Measurements from ENCODE around the gene RBM3.

- TF ChIP-seq RAD21 (IDR thresholded peaks at IDR 0.05; ENCODE audit: low read length), result no peak
- TF ChIP-seq, protein P1, sequence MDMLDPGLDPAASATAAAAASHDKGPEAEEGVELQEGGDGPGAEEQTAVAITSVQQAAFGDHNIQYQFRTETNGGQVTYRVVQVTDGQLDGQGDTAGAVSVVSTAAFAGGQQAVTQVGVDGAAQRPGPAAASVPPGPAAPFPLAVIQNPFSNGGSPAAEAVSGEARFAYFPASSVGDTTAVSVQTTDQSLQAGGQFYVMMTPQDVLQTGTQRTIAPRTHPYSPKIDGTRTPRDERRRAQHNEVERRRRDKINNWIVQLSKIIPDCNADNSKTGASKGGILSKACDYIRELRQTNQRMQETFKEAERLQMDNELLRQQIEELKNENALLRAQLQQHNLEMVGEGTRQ (IDR thresholded peaks at IDR 0.05; ENCODE audit: low read depth, low read length), result no peak
- TF ChIP-seq, protein P2, sequence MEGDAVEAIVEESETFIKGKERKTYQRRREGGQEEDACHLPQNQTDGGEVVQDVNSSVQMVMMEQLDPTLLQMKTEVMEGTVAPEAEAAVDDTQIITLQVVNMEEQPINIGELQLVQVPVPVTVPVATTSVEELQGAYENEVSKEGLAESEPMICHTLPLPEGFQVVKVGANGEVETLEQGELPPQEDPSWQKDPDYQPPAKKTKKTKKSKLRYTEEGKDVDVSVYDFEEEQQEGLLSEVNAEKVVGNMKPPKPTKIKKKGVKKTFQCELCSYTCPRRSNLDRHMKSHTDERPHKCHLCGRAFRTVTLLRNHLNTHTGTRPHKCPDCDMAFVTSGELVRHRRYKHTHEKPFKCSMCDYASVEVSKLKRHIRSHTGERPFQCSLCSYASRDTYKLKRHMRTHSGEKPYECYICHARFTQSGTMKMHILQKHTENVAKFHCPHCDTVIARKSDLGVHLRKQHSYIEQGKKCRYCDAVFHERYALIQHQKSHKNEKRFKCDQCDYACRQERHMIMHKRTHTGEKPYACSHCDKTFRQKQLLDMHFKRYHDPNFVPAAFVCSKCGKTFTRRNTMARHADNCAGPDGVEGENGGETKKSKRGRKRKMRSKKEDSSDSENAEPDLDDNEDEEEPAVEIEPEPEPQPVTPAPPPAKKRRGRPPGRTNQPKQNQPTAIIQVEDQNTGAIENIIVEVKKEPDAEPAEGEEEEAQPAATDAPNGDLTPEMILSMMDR (conservative IDR thresholded peaks at IDR 0.05; ENCODE audit: low read depth, low read length), result no peak
- no peak for TF ChIP-seq FOS (IDR thresholded peaks at IDR 0.05; ENCODE audit: low read depth, low read length)
- no peak for TF ChIP-seq BHLHE40 (IDR thresholded peaks at IDR 0.05; ENCODE audit: low read depth, low read length)
- TF ChIP-seq POLR2A (IDR thresholded peaks at IDR 0.05; ENCODE audit: low read depth, low read length), result no peak
- TF ChIP-seq MAFK (IDR thresholded peaks at IDR 0.05; ENCODE audit: low read depth, low read length), result no peak
Measured at GRCh38 chrX:48626401-48627298, 52.4 kb downstream of the RBM3 start.

All from IMR-90 (cell line).